ENCODE data around the gene CYTL1.
"Not testable (repeated sequence)": the region's sequence is repeated elsewhere in the genome, so short reads cannot be mapped to it uniquely, and the experiment has no call there.

Gene CYTL1

DNA sequence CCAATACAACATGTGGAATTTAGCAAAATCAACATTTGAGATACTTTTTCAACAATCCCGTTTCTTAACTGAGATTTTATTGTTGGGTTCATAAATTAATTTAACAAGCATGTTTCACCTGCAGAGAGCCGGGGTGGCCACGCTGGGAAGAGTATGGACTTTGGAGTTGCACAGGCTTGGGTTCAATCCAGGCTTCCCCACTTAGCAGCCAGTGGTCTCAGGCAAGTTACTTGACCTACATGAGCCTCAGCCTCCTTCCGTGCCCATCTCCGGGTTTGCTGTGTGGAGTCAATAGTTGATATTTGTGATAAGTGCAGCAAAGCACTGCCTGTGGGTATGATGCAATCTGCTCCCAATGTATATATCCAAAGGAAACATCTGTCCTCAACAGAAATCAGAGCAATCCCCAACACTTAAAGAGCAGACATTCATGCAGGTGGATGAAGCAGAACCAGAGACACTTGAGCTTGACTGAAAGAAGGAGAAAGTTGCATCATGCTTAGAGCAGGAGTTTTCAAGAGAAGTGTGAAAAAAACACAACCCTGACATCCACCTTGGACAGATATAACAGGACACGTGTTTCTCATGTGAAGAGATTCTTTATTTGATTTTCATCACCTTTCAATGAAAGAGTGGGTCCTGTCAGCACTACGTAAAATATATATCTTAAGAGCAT lies 5.1 kb downstream of the CYTL1 start:
- Histone ChIP-seq H3K9me3 (no peaks in the 10 kb centered on the region), H3K4me1 (no peaks in the 10 kb centered on the region; the same call in 1 of the 2 replicates), H3K4me3 (ENCODE audit: low read depth, low read length) (no peak overlapping the region), H3K27me3 (no peaks in the 10 kb centered on the region; the same call in 1 of the 2 replicates), H3K36me3 (no peaks in the 10 kb centered on the region)
- no peak for DNase-seq
- TF ChIP-seq CTCF (IDR thresholded peaks at IDR 0.05; ENCODE audit: low read depth, low read length), result no peak

DNA sequence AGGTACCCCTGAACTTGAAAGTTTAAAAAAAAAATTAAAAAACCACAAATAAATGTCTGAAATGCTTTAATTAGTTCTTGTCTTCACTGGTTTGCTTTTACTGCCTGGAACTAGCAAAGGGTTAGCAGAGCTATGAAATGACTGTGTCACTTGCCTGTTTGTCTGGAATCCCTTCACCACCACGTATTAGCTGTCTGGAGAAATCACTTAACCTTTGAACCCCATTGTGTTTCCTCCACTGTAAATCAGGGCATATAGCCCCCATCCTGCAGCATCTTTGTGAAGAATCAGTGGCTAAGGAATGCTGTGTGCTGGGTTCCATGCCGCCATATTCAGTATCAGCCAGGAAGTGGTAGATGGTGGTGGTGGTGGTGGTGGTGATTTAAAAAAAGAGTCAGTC lies 6.3 kb downstream of the CYTL1 start:
- no peaks in the 10 kb centered on the region for H3K36me3 ChIP-seq
- no peak for TF ChIP-seq CTCF (IDR thresholded peaks at IDR 0.05; ENCODE audit: low read depth, low read length)
- DNase-seq, result no peak
- H3K4me1 ChIP-seq, result no peaks in the 10 kb centered on the region; the same call in 1 of the 2 replicates
- no peaks in the 10 kb centered on the region for H3K9me3 ChIP-seq
- no peak overlapping the region for H3K4me3 ChIP-seq (ENCODE audit: low read depth, low read length)
- no peaks in the 10 kb centered on the region; the same call in 1 of the 2 replicates for H3K27me3 ChIP-seq

- Histone ChIP-seq H3K9me3 (no peaks in the 10 kb centered on the region), H3K4me1 (no peaks in the 10 kb centered on the region; the same call in 1 of the 2 replicates), H3K27me3 (no peaks in the 10 kb centered on the region; the same call in 1 of the 2 replicates), H3K4me3 (ENCODE audit: low read depth, low read length) (no peak overlapping the region), H3K36me3 (no peaks in the 10 kb centered on the region)
- no peak for DNase-seq
- TF ChIP-seq CTCF (IDR thresholded peaks at IDR 0.05; ENCODE audit: low read depth, low read length), result no peak
Observed at GRCh38 chr4:5012244-5012898, 6.9 kb downstream of the CYTL1 start.

GRCh38 chr4:5010984-5011383 lies 8.3 kb downstream of the CYTL1 start:
- no peaks in the 10 kb centered on the region; the same call in 1 of the 2 replicates for H3K4me1 ChIP-seq
- no peak for DNase-seq
- no peak for TF ChIP-seq CTCF (IDR thresholded peaks at IDR 0.05; ENCODE audit: low read depth, low read length)
- H3K9me3 ChIP-seq, result no peaks in the 10 kb centered on the region
- H3K36me3 ChIP-seq, result no peaks in the 10 kb centered on the region
- H3K4me3 ChIP-seq (ENCODE audit: low read depth, low read length), result no peak overlapping the region
- H3K27me3 ChIP-seq, result no peaks in the 10 kb centered on the region; the same call in 1 of the 2 replicates

- no peaks in the 10 kb centered on the region; the same call in 1 of the 2 replicates for H3K4me1 ChIP-seq
- no peak for DNase-seq
- TF ChIP-seq CTCF (IDR thresholded peaks at IDR 0.05; ENCODE audit: low read depth, low read length), result no peak
- H3K4me3 ChIP-seq (ENCODE audit: low read depth, low read length), result no peak overlapping the region
- H3K9me3 ChIP-seq, result no peaks in the 10 kb centered on the region
- no peaks in the 10 kb centered on the region; the same call in 1 of the 2 replicates for H3K27me3 ChIP-seq
- no peaks in the 10 kb centered on the region for H3K36me3 ChIP-seq
Observed at GRCh38 chr4:5009796-5010195, 9.5 kb downstream of the CYTL1 start.

- H3K9me3 ChIP-seq; H3K4me3 ChIP-seq (ENCODE audit: low read depth, low read length); DNase-seq; H3K4me1 ChIP-seq; H3K36me3 ChIP-seq; H3K27me3 ChIP-seq: not testable (repeated sequence)
Observed at GRCh38 chr4:5006932-5007331, 12.3 kb downstream of the CYTL1 start.
